Measurements from ENCODE around the gene DPP6.

DPP6 gene

DNA sequence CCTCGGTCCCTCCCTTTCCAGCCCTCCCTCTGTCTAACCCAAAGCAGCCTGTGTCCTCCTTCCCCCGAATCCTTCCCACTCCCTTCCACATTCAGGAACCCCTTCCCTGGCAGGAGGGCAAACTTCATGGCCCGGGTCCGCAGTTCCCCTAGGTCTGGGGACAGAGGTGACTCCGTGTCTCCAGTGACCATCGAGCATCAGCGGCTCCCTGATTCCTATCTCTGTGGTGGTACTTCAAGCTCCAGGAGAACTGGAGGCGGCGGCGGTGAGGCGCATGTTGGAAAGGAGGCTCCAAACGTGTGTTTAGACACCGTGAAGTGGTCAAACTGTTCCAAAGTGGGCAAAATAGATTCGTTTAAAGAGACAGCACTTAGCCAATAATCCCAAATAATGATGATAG, 802.6 kb downstream of the DPP6 start:
- FAIRE-seq (no peak), DNase-seq (ENCODE audit: low spot score) (no peak)

DNA sequence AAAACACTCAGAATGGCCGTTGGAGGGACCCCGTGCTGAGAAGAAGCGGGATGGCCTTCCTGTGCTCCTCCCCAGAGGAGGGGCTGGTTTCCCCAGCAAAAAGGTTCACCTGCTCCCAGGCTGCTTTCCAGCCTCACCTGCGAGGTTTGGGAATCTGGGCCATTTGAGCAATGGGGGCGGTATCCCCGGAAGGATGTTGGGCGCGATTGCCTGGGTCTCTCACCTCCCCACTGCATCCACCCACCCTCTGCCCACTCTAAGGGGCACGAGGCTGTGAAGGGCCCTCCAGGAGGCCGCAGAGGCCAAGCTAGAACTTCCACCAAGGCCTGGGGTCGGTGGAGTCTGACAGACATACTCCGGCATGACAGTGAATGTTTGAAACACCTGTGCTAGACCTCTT, 803.2 kb downstream of the DPP6 start:
- DNase-seq (ENCODE audit: low spot score): no peak
- no peak for FAIRE-seq

DNA sequence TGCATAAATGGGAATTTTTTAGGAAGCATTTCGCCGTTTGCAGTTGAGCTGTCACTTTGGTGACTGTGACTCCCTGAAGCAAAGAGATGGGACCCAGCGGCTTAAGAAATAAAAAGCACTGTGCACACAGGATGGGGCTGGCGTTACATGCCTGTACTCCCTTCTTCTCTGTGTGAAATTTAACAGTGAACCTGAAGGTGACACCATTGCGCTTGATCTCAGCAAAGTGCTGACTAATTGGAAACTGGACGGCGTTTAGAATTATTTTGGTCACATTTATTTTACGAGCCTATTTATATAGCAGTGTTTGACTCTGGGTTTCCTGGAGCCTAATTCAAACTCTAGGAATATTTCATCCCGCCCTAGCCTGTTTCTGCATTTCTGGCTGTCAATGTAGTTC, 804.5 kb downstream of the DPP6 start:
- FAIRE-seq (no peak), DNase-seq (ENCODE audit: low spot score) (no peak)

DNA sequence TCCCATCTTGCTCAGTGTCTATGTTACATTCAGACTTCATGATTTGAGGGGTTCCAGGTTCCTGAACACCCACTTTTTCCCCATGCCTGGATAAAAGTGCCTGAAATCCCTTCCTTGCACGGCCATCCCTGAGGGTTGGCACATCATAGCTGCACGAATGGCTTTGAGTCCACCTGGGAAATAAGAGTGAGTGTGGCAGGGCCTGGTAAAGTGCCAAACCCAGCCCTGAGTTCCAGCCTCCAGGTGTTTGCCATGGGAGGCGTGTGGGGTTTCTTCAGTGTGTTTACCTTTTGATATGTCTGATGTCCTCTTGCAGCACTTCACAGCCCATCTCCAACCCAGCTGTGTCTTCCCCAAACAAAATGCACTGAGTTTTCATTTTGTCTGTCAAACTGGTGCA, 805.0 kb downstream of the DPP6 start:
- FAIRE-seq (no peak), DNase-seq (ENCODE audit: low spot score) (no peak)

DNA sequence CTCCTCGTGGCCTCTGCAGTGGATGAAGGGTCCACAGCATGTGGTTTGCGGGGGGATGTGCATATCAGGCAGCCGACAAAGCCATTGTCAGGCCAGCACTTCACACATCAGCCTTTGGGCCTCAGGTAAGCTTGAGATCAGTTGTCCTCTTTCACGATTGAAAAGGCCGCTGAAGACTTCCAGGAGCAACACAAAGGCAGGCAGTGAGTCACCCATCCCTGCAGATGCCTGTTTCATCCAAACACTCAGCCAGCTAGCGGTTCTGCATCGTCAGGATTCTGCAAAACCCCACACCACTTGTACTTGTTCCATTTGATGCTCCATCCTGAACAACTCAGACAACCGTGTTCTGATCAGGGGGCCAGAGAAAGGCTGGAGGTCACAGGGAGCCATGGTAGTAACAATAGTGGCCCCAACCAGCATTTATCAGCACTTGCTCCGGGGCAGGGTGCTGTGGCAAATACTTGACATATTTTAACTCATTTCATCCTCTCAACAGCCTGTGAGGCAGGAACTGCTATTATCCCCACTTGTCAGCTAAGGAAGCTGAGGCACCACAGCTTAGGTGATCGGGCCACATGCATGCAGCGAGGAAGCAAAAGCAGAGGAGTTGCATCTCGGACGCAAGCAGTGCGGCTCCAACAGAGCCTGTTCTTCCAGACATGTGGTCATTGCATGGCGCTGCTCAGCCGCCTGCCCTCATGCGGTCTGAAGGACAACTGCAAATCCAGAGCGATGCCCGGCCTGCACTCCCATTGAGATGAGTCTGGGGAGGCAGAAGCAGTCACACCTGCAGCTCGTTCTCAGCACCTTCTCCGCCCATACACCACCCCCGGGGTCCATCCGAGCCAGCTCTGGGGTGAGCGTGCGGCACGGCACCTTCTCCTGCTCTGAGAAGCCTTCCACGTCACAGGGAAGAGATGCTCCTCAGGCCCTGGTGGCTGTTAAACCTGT, 805.8 kb downstream of the DPP6 start:
- no peak for FAIRE-seq
- DNase-seq (ENCODE audit: low spot score): no peak

DNA sequence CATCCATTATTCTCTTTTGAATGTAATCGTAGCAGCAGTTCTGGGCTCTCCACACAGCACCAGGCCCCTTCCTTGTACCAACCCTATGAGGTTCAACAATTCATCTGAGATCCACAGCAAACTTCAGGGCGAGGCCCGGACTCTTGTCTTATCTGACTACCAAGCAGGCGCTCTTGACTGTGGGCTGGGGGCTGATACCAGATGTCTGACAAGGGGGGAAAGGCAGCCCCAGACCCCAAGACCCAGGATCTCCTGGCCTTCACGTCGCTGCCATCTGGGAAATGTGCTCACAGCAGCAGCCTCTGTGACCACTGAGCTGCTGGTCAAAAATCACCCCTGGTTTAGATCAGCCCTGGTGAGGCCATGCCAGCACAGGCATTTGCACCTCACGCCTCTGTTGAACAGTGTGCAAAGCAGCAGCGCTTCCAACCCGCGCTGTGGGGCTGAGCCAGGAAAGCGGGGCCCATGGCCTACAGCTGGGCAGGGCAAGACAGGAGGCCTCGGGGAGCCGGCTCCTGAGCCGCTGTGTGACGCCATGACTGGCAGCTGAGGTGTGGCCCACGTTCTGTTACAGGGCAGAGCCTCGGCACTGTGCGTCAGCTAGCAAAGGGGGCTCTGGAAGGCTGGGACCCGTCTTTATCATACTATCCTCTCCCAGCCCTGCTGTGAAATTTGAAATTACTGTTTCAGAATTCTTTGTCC, 806.8 kb downstream of the DPP6 start:
- FAIRE-seq: no peak
- no peak for DNase-seq (ENCODE audit: low spot score)

DNA sequence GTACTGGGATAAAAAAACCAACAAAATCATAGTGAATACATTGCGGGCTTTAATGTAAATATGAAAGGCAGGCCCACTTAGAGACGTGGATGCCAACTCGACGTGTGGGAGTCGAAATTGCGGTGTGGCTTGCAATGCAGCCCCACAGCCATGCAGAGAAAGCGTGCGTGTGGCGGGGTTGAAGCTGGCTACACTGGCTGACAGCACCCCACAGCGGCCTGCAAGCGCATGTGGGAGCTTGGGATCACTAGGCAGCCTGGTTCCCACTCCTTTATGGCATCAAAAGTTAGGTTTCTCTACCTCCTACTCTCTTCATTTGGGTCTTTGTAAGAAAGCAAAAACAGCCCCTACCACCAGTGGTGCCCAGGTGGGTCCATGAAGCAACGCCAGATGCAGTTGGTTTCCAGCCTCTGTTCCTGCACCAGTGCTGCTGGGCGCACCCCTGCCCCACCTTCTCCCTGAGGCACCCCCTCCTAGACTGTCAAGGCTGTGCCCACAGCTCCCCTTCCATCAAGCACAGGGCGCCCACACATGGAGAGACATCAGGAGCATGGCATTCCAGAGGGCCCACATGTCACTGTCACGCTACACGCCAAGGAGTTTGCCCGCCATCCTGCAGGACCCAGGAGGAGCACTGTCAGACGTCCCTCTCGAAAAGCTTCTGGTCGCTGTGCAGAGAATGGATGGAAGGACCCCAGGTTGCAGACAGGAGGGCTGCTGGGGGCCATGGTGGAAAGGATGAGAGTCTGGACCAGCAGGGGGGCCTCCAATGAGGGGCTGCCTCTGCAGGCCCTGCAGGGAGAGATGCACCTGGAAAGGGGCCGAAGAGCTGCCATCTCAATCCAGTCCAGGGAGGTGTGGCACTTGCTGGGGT, 807.8 kb downstream of the DPP6 start:
- FAIRE-seq: no peak

DNA sequence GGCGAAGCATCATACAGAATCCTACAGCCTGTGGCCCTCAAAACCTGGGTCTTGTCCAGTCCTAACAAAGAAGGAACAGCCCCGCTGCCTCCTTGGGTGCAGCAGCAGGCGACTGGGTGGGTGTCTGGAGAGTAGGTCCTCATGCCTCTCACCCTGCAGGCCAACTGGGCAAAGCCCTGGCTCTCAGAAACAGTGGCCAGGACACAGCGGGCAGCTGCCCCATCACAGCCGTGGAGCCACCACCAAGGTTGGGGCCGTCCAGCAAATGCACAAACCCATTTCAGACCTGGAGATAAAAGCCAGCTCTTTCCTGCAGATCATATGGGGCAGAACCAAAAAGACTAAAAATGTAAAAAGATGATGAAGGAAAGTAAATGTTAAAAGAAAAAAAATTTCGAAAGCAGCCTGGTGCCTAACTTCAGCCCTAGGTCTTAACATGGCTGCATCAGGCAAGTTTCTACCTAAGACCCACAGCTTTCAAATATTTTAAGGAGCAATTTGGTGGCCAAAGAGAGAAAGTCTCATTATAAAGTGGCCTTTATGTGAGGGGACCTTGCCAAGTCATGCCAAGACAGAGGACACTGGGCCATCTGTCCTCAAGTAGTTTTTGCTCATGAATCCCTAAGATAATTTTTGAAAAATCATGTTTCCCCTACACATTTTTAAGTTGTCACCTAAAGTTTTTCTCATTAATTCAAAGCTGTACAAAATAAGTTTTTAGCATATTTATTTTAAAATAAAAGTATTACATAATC, 808.6 kb downstream of the DPP6 start:
- DNase-seq (ENCODE audit: low spot score): no peak
- FAIRE-seq: no peak

More for the DNA sequence above, 807.8 kb downstream of the DPP6 start:
- no peak for DNase-seq (ENCODE audit: low spot score)

DNA sequence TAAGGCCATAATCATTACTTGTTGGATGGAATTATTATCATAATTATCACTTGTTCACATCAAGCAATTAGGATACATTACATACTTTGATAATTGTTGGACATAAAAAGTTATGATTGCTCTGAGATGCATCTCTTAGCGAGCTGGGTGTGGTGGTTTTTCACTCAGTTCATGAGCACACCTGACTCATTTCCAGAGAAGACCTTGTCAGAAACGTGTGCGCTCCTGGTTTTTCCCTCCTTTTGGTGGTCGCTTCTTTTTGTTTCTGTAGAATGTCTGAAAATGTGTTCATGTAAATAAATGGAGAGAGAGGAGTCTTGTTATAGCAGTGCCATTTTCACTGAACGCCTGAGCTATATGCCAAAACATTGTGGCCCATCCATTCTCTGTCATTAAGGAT, 809.4 kb downstream of the DPP6 start:
- FAIRE-seq: no peak
- DNase-seq (ENCODE audit: low spot score): no peak

DNA sequence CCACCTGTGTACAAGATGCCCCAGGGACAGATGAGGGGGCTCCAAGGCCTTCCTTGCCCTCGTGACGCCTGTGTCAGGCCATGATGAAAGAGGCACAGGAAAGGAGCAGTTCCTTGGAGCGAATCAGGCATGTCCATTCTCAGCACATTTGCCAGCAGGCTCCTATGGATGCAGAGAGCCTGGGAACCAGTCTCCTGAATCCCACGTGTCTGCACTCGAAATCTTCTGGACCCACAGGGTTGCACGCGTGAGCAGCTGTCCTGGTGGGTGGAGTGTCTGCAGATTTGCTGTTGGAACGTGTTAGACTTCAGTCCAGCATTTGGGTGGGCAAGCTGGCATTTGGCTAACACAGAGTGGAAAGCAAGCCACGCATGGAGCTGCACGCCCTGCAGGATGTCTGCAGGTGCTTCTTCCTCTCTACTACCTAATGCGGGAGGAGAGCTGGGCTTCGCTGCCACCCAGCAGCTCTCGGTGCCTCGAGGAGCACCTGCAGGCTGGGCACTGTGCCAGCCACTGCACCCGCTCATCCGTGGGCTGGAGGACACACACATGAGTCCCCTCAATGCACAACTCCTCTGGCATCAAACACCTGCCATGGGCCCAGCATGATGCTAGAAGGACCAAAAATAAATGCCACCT, 810.1 kb downstream of the DPP6 start:
- DNase-seq (ENCODE audit: low spot score) (no peak), FAIRE-seq (no peak)

DNA sequence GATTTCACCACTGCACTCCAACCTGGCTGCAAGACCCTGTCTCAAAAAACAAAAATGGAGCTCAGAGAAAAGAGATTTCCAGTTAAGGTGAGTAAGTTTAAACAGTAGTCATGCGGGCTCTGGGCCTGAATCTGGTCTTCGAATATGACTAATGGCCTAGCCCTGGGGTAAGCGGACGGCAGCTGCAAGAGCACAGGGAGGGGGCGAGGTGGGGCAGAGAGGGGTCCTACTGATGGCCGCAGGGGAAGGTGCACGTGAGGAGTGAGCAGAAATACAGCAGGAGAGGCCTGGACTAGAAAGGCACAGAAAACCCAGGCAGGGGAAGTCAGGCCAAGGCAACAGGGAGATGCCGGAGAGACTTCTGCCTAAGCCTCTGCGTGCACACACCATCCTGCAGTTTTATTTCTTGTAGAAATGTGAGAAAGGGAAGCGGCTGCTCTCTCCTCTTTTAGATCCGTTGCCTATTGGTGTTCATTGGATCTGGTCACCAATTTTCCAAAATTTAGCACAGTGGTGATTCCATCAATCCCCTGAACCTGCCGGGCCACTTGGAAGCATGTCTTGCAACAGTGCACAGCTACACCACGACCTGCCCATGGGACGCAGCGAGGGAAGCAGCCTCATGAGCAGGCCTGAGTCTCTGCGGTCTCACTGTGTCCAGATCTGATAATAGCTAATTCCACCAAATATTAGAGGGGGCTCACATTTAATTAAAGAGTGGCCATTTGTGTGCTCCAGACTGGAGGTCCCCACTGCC, 811.7 kb downstream of the DPP6 start:
- DNase-seq (ENCODE audit: low spot score) (no peak), FAIRE-seq (no peak)

DNA sequence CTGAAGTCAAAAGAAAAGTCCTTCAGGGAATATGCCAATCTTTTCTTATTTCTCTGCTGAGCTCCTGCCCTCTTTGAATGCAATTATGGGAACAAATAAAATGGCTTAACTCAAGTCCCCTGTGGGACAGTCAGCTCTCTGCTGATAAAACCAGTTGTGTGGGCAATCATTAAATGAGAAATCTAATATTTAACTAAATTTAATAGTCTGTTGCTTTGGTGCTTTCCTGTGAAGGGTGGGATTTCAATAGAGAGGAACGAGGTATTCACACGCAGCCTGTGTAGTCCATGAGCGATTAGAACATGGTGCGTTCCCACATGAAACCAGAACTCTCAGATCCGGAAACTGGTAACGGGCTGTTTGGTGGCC, 812.3 kb downstream of the DPP6 start:
- DNase-seq (ENCODE audit: low spot score): no peak
- FAIRE-seq: no peak

DNA sequence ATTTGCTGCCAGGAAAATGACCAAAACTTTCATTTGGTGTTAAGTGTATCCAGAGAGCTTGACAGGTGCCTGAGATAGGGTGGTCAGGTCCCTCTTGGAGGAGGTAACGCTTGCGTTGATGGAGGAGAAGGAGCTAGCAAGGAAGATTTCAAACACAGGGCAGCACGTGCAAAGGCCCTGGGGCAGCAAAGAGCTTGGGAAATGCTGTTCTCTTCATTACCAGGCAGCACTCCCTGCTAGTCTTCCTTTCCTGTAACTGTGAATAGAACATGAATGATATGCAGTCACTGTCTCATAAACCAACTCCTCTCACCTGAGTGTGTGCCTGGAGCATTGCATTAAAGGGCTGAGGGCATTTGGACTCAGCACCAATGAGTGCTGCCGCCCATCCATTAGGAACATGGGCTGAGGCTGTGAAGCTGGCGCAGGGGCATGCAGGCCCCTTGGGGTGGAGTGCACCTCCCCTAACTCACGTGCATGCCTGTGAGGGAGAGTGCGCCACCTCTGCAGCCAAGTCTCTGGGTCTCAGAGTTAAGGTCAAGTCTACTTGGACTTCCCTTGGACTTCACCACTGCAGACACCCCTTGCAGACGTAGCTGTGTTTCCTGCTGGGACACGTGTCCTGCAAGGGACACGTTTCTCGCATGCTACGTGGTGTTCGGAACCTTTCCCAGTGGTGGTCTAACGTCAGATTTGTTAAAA, 813.9 kb downstream of the DPP6 start:
- no peak for FAIRE-seq
- DNase-seq (ENCODE audit: low spot score): no peak

DNA sequence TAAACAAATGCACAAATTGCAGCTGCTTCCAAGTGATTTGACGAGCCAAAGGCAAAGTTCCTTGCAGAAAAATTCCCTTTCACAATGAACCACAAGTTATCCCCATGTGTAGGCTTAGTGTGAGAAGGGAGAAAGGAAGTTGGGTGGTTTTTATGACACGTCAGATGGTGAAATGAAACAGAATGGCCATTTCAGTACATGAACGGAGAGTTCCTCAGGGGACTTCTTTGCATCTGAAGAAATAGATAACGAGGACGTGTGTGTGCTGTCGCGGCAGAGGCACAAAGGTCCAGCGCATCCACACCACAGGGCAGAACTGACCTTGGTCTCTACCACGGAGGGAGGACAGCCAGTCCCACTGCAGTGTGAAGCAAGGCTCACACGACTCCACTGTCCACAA, 814.9 kb downstream of the DPP6 start:
- DNase-seq (ENCODE audit: low spot score): no peak
- no peak for FAIRE-seq

DNA sequence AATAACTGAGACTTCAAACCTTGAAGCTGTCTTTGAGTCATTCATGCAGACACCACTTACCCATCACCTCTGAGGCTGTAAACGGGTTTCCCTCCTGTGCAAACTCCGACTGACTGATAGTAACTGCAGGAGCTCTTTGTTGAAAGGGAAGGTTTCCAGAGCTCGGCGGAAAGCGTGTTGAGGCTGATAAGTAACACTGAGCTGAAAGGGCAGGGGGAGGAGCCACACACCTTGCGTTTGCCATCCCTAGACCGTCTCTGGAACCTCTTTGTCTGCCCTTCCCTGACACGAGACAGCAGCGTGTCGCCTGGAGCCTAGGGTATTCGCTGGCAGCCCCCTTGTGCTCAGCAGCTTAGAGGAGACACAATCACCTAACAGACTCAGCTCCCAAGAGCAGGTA, 816.7 kb downstream of the DPP6 start:
- DNase-seq (ENCODE audit: low spot score) (no peak), FAIRE-seq (no peak)

DNA sequence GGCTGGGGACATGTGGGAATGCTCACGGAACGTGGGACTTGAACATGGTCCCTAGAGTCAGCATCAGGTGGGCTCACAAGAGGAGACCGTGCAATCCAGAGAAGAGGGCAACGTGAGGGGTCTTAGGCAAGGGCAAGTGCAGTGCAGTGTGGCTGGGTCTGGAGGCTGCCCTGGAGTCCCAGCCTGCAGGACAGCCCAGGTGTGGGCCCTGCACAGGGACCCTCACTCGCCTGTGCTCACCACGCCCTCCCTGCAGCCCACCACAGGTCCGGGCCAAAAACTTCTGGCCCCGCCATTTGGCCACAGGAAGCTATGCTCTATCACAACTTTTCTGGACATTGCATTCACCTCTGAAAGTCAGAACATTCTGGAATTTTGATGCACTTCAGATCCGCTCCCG, 817.2 kb downstream of the DPP6 start:
- FAIRE-seq (no peak), DNase-seq (ENCODE audit: low spot score) (no peak)

DNA sequence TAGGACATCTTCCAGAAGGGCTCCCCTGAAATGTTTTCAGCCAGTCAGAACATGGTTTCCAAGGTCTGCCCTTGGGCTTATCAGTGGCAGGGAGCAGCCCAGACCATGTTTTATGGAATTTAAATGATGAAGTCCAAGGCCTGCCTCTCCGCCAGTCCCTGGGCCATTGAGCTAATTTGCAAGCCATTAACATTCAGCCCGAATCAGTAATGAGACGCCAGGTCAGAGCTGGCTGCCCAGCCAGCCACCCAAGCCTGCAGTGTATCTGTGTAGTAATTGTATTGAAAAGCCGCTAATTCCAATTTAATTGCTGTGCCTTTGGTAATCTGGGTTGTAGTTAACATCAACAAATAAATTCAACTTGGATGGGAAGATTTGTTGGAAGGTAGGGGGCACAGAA, 819.3 kb downstream of the DPP6 start:
- FAIRE-seq: no peak
- no peak for DNase-seq (ENCODE audit: low spot score)

DNA sequence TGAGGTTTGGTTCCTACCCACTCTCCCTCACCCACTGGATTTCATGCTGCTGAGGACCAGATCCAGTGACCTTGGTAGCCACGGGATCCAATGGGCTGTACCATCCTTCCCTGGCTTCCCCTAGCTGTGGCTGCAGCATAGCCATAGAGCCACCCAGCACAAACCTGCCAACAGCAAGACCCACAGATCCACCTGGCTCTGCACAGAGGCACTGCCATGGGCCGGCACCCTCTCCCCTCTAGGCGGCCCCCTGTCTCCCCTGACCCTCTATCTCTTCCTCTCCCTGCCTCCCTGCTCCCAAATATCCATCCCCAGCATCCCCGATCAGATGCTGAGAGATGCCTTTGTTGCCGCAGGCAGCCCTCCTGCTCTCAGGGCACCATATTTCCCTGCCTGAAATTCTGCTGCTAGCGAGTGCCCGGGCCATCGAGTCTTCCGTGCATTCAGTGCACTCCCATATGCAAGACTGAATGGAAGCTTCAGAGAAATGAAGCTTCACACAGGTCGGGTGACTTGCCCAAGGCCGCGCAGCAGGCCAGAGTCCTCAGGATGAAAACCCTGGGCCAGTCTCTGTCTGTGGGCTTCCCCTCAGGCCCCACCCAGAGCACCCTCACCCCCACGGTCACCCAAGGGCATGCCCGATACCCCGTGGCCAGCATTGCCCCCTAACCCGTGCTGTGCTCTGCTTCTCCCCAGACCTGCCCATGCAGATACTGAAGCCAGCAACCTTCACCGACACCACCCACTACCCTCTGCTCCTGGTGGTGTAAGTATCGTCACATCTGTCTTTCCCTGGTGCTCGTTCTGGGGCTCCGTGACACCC, 819.9 kb downstream of the DPP6 start:
- DNase-seq (ENCODE audit: low spot score): no peak

More for the DNA sequence above, 819.9 kb downstream of the DPP6 start:
- no peak for FAIRE-seq
